Measurements from ENCODE around the gene CCT2. TPM values are rescaled to one million over a fixed set of nuclear protein-coding genes. Genes with fewer than 3 reads are reported as not detected.
A peak's percentile ranks its signal among the peaks of the same experiment; 100 is the strongest.

CCT2 gene
- total and polyA plus RNA-seq, 2 of the 13 experiments (the other 11 are each of a cell fraction or from before 2014, with no cell fraction given), result 209 to 388 TPM

GRCh38 chr12:69585189-69586062, at the start of gene CCT2 (continued):
- TF ChIP-seq, protein P1, sequence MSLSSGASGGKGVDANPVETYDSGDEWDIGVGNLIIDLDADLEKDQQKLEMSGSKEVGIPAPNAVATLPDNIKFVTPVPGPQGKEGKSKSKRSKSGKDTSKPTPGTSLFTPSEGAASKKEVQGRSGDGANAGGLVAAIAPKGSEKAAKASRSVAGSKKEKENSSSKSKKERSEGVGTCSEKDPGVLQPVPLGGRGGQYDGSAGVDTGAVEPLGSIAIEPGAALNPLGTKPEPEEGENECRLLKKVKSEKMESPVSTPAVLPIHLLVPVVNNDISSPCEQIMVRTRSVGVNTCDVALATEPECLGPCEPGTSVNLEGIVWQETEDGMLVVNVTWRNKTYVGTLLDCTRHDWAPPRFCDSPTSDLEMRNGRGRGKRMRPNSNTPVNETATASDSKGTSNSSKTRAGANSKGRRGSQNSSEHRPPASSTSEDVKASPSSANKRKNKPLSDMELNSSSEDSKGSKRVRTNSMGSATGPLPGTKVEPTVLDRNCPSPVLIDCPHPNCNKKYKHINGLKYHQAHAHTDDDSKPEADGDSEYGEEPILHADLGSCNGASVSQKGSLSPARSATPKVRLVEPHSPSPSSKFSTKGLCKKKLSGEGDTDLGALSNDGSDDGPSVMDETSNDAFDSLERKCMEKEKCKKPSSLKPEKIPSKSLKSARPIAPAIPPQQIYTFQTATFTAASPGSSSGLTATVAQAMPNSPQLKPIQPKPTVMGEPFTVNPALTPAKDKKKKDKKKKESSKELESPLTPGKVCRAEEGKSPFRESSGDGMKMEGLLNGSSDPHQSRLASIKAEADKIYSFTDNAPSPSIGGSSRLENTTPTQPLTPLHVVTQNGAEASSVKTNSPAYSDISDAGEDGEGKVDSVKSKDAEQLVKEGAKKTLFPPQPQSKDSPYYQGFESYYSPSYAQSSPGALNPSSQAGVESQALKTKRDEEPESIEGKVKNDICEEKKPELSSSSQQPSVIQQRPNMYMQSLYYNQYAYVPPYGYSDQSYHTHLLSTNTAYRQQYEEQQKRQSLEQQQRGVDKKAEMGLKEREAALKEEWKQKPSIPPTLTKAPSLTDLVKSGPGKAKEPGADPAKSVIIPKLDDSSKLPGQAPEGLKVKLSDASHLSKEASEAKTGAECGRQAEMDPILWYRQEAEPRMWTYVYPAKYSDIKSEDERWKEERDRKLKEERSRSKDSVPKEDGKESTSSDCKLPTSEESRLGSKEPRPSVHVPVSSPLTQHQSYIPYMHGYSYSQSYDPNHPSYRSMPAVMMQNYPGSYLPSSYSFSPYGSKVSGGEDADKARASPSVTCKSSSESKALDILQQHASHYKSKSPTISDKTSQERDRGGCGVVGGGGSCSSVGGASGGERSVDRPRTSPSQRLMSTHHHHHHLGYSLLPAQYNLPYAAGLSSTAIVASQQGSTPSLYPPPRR (CRISPR knock-in tag; IDR thresholded peaks at IDR 0.05; ENCODE audit: borderline replicate concordance), result peak; percentile 44; the same call in 1 of the 2 replicates
- peak; percentile 37; the same call in 1 of the 2 replicates for TF ChIP-seq SIX4 (CRISPR knock-in tag; IDR thresholded peaks at IDR 0.05)
- TF ChIP-seq, protein P2, sequence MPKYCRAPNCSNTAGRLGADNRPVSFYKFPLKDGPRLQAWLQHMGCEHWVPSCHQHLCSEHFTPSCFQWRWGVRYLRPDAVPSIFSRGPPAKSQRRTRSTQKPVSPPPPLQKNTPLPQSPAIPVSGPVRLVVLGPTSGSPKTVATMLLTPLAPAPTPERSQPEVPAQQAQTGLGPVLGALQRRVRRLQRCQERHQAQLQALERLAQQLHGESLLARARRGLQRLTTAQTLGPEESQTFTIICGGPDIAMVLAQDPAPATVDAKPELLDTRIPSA (CRISPR knock-in tag; IDR thresholded peaks at IDR 0.05; ENCODE audit: borderline replicate concordance), result peak; percentile 93; the same call in 1 of the 2 replicates
- peak; percentile 97 for TF ChIP-seq TAF1 (CRISPR knock-in tag; IDR thresholded peaks at IDR 0.05)
- TF ChIP-seq MATR3 (CRISPR knock-in tag; IDR thresholded peaks at IDR 0.05), result no peak
- TF ChIP-seq POLR2AphosphoS2 (IDR thresholded peaks at IDR 0.05; ENCODE audit: low read depth, low read length), result no peak
- TF ChIP-seq HNRNPL (IDR thresholded peaks at IDR 0.05; ENCODE audit: low read depth, low read length), result 0 out of 2 replicates have a peak, but pooled peaks have one; percentile 39
- no peak for TF ChIP-seq SOX13 (IDR thresholded peaks at IDR 0.05)
- TF ChIP-seq SOX13 (CRISPR knock-in tag; conservative IDR thresholded peaks at IDR 0.05 in 1 of 2, IDR thresholded peaks at IDR 0.05 in 1 of 2), result peak in 1 of 2 experiments; percentile 37; a peak in 1 of 4 replicates
- TF ChIP-seq, protein P3, sequence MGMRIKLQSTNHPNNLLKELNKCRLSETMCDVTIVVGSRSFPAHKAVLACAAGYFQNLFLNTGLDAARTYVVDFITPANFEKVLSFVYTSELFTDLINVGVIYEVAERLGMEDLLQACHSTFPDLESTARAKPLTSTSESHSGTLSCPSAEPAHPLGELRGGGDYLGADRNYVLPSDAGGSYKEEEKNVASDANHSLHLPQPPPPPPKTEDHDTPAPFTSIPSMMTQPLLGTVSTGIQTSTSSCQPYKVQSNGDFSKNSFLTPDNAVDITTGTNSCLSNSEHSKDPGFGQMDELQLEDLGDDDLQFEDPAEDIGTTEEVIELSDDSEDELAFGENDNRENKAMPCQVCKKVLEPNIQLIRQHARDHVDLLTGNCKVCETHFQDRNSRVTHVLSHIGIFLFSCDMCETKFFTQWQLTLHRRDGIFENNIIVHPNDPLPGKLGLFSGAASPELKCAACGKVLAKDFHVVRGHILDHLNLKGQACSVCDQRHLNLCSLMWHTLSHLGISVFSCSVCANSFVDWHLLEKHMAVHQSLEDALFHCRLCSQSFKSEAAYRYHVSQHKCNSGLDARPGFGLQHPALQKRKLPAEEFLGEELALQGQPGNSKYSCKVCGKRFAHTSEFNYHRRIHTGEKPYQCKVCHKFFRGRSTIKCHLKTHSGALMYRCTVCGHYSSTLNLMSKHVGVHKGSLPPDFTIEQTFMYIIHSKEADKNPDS (CRISPR knock-in tag; IDR thresholded peaks at IDR 0.05), result peak; percentile 58; the same call in 1 of the 2 replicates
- 0 out of 2 replicates have a peak, but pooled peaks have one; percentile 64 for TF ChIP-seq E2F2 (CRISPR knock-in tag; IDR thresholded peaks at IDR 0.05; ENCODE audit: borderline replicate concordance)
- TF ChIP-seq TRIM24 (CRISPR knock-in tag; IDR thresholded peaks at IDR 0.05), result no peak
- TF ChIP-seq POLR2G (IDR thresholded peaks at IDR 0.05; ENCODE audit: low read depth, low read length), result peak; percentile 97
- TF ChIP-seq MIER3 (CRISPR knock-in tag; IDR thresholded peaks at IDR 0.05; ENCODE audit: borderline replicate concordance), result peak; percentile 38; the same call in 1 of the 2 replicates
- peak; percentile 70; the same call in 1 of the 2 replicates for TF ChIP-seq FOXO1 (CRISPR knock-in tag; IDR thresholded peaks at IDR 0.05)
- TF ChIP-seq TGIF2 (CRISPR knock-in tag; IDR thresholded peaks at IDR 0.05), result peak; percentile 88
- no peak for TF ChIP-seq SMAD9 (CRISPR knock-in tag; IDR thresholded peaks at IDR 0.05)
- no peak for TF ChIP-seq ZNF234 (CRISPR knock-in tag; conservative IDR thresholded peaks at IDR 0.05)
- peak; percentile 71 for TF ChIP-seq NFYC (CRISPR knock-in tag; IDR thresholded peaks at IDR 0.05)
- peak; percentile 67; the same call in 1 of the 2 replicates for TF ChIP-seq ETV6 (CRISPR knock-in tag; conservative IDR thresholded peaks at IDR 0.05)
